HG03439 (cell line): ENCODE measurements around the gene GAMT.

ENCODE experiments used
- ATAC-seq: cut with Tn5 transposase; IDR thresholded peaks from one replicate; pipeline ENCODE4 v1.9.1; 2021; ENCODE audit warnings: mild to moderate bottlenecking, moderate library complexity; ENCODE audit not compliant: unreplicated experiment

GAMT gene

GRCh38 chr19:1418951-1419738, 17.8 kb upstream of the GAMT start:
- no peak for ATAC-seq

- ATAC-seq: no peak
Measured at GRCh38 chr19:1418496-1418775, 17.1 kb upstream of the GAMT start.

- no peak for ATAC-seq
Measured at GRCh38 chr19:1417681-1418495, 16.5 kb upstream of the GAMT start.

- no peak for ATAC-seq
Measured at GRCh38 chr19:1417145-1417544, 15.8 kb upstream of the GAMT start.

- ATAC-seq: no peak
Measured at GRCh38 chr19:1416014-1416841, 14.9 kb upstream of the GAMT start.

- no peak for ATAC-seq
Measured at GRCh38 chr19:1412995-1413800, 11.9 kb upstream of the GAMT start.

GRCh38 chr19:1412323-1412923, 11.1 kb upstream of the GAMT start:
- no peak for ATAC-seq

- no peak for ATAC-seq
Measured at GRCh38 chr19:1411255-1412191, 10.2 kb upstream of the GAMT start.

- no peak for ATAC-seq
Measured at GRCh38 chr19:1410789-1411188, 9.4 kb upstream of the GAMT start.

GRCh38 chr19:1410136-1410786, 8.9 kb upstream of the GAMT start:
- ATAC-seq: no peak

- ATAC-seq: no peak
Measured at GRCh38 chr19:1409204-1410005, 8.1 kb upstream of the GAMT start.

GRCh38 chr19:1408300-1409203, 7.2 kb upstream of the GAMT start:
- no peak for ATAC-seq

- peak; percentile 25 for ATAC-seq
Measured at GRCh38 chr19:1407528-1408299, 6.4 kb upstream of the GAMT start, which contains the start of gene DAZAP1. TSS of gene DAZAP1 (plus strand) at chr19:1407586. CDS start at chr19:1407774, 188 bp downstream.

GRCh38 chr19:1406774-1407527, 5.6 kb upstream of the GAMT start:
- peak; percentile 70 for ATAC-seq

GRCh38 chr19:1402411-1403070, 1.2 kb upstream of the GAMT start:
- ATAC-seq: no peak
